Sigmoid colon (tissue), 3 donors: ENCODE data around the gene PUM1.

ENCODE experiments used
- CTCF ChIP-seq, 4 experiments: fragments of 450-650 bp in 3 of 4; fragments of 200-600 bp in 1 of 4; IDR thresholded peaks; one replicate each; pipeline ENCODE4 v1.5.1; 2016 to 2019; ENCODE audit warnings: antibody characterized with exemption in 4 of 4, mild to moderate bottlenecking in 3 of 4, moderate library complexity in 2 of 4
- POLR2A ChIP-seq, 2 donors: fragments of 450-650 bp; IDR thresholded peaks; one replicate each; pipeline ENCODE4 v1.6.1; 2016; ENCODE audit warnings: antibody characterized with exemption in 2 of 2, mild to moderate bottlenecking in 2 of 2, moderate library complexity in 2 of 2

- TF ChIP-seq POLR2A (IDR thresholded peaks at IDR 0.05) (no peak), CTCF (IDR thresholded peaks at IDR 0.05) (no peak)
Observed at GRCh38 chr1:30966690-30967369, 98.7 kb downstream of the PUM1 start.
